ENCODE measurements around the gene GJC2. TPM values are rescaled to one million over a fixed set of nuclear protein-coding genes. Genes with fewer than 3 reads are reported as not detected.

The GJC2 gene
- total RNA-seq, 1 experiment from 2014 or later, result 0.76 TPM

DNA sequence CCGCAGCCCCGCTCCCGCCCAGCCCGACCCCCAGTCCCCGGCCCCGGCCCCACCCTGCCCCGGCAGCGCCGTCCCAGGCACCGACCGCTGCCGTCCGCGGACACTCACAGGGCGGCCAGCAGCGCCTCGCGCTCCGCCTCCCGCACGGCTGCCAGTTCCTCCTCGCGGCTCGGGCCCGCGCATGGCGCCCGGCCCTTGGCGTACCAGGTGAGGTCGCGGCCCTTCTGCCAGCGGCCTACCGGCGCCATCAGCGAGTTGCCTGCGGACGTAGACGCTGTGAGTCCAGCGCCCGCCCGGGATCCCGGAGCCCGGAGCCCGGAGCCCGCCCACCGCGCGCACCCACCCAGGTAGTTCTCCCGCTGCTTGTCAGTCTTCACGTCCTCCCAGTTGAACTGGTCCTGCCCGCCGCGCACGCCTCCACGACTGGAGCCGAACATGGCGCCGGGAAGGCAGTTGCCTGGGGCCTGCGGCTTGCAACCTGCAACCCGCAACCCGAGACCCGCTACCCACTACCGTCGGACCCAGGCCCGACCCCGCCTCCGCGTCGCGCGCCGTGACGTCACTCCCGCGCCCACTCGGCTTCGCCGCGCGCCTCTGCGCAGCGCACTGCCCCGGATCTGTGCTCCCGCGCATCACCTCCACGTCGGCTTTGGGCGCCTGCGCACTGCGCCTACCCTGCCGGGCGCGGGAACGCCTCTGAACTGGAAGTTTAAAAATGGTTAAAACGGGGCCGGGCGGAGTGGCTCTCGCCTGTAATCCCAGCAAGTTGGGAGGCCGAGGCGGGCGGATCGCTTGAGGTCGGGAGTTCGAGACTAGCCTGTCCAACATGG, 46.7 kb upstream of the GJC2 start, which contains the start of gene C1orf35:
Gene C1orf35 (minus strand): TSS at position 535 of the 830 bp plus-strand sequence. CDS start 98 bp downstream, at position 437.
- no TSS peak for BruUV-seq (replicated peaks)
- H3K9me2 ChIP-seq (ENCODE audit: insufficient read depth), result no peaks in the 10 kb centered on the region
- no peak within 1 kb of the TSS for H2AFZ ChIP-seq (ENCODE audit: low read depth, low read length, poor library complexity, severe bottlenecking)
- peak; percentile 84 for DNase-seq (ENCODE audit: low read depth, low spot score)
- peaks cover 5 to 22% of the 10 kb centered on the region in 2 experiments; a peak in 3 of 4 replicates for H3K4me1 ChIP-seq (ENCODE audit: control insufficient read depth in 1 of 2, insufficient read depth in 2 of 2, low read length in 2 of 2)
- ChIA-PET RAD21 (ENCODE audit: low non-redundant PET in 1 of 2, low total read pairs in 2 of 2, uncharacterized antibody in 2 of 2, unreplicated experiment in 2 of 2) (no interaction called here), CTCF (no interaction called here), POLR2A (no interaction called here)
- no peaks in the 10 kb centered on the region for H4K20me1 ChIP-seq (ENCODE audit: insufficient read depth)
- H3K9ac ChIP-seq (ENCODE audit: low read length), result peak within 1 kb of the TSS; percentile 91
- peak within 1 kb of the TSS; percentile 82 to 91 for H3K4me3 ChIP-seq (replicated peaks in 1 of 2; ENCODE audit: low read depth in 1 of 2, low read length in 2 of 2)
- peak; percentile 83 for ATAC-seq
- H3K36me3 ChIP-seq (ENCODE audit: control insufficient read depth in 1 of 2, insufficient read depth in 2 of 2, low read length in 2 of 2), result peaks cover 9 to 30% of the 10 kb centered on the region in 2 experiments; a peak in 2 of 4 replicates
- intact Hi-C loops (cut with micrococcal nuclease), result loop anchor here (1.0 kb wide), 1 partner anchor 104 kb away; no protein-coding TSS in a partner anchor
- H3K27ac ChIP-seq (ENCODE audit: low read depth, low read length), result peak within 1 kb of the TSS; percentile 85
- peak within 1 kb of the TSS; percentile 94 for H3K4me2 ChIP-seq (ENCODE audit: low read length)
- TF ChIP-seq ZFX (IDR thresholded peaks at IDR 0.05), result peak; percentile 91
- no peak for TF ChIP-seq SRF (IDR thresholded peaks at IDR 0.05; ENCODE audit: low read depth)
- TF ChIP-seq POLR2A (IDR thresholded peaks at IDR 0.05; ENCODE audit: borderline replicate concordance, extremely low read depth, insufficient read depth, insufficient read length), result peak; percentile 79
- peak; percentile 72 for TF ChIP-seq POLR2AphosphoS5 (IDR thresholded peaks at IDR 0.05; ENCODE audit: low read depth, low read length)
- TF ChIP-seq YY1 (IDR thresholded peaks at IDR 0.05; ENCODE audit: extremely low read depth, insufficient replicate concordance, low read depth, low read length), result no peak
- TF ChIP-seq ZBTB33 (IDR thresholded peaks at IDR 0.05; ENCODE audit: extremely low read depth, insufficient replicate concordance, low read length), result peak; percentile 18
- TF ChIP-seq, protein P1, sequence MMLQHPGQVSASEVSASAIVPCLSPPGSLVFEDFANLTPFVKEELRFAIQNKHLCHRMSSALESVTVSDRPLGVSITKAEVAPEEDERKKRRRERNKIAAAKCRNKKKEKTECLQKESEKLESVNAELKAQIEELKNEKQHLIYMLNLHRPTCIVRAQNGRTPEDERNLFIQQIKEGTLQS (IDR thresholded peaks at IDR 0.05), result no peak
- no peak for TF ChIP-seq EGR1 (IDR thresholded peaks at IDR 0.05; ENCODE audit: low read depth)
- no peak for TF ChIP-seq REST (IDR thresholded peaks at IDR 0.05; ENCODE audit: low read depth)
- no peak for TF ChIP-seq FOSL1 (IDR thresholded peaks at IDR 0.05; ENCODE audit: low read depth)
- no peak for TF ChIP-seq ZNF274 (IDR thresholded peaks at IDR 0.05; ENCODE audit: low read depth, low read length)
- no peak for TF ChIP-seq CEBPB (IDR thresholded peaks at IDR 0.05; ENCODE audit: low read depth)
- no peaks in the 10 kb centered on the region for H3K9me3 ChIP-seq (ENCODE audit: control insufficient read depth in 1 of 2, insufficient read depth in 1 of 2, low read depth in 1 of 2, low read length in 2 of 2)
- peaks cover 49% of the 10 kb centered on the region for H3K79me2 ChIP-seq (ENCODE audit: insufficient read depth, low read length)
- no peaks in the 10 kb centered on the region for H3K27me3 ChIP-seq (ENCODE audit: insufficient read depth, low read length)

Data from HCT116 (cell line).